Germinal center (tissue), 1 donor: ENCODE measurements around the gene SYT1.

Source experiments
- DNase-seq: peaks from one replicate; pipeline ENCODE4 v3.0.0; 2012; ENCODE audit warnings: mixed read lengths, low spot score

The SYT1 gene

DNA sequence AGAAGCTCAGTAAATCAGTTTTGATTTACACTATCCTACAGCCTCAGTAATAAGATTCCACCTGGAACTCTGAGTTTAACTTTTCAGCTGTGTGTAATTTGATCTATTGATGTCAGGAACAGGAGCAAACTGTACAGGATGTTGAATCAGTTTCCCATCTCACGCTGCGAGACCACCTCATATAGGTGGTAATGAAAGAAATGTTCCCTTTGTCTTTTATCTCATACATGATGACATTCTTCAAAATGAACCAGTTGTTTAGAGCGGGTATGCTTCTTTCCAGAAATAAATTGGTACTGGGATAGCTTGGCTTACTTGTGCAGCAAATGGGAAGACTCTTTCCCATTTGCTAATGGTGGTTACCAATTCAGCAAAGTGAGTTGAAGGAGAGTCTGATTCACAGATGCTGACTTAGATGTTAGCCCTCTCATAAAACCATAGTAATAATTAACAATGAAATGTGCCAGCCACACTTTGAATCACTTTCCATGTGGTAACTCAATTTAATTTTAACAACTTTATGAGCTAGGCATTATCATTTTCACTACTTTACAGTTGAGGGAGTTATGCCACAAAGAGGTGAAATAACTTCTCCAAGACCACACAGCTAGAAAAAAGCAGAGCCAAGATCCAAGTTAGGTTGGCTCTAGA, 574.7 kb downstream of the SYT1 start:
- DNase-seq, result no peak

DNA sequence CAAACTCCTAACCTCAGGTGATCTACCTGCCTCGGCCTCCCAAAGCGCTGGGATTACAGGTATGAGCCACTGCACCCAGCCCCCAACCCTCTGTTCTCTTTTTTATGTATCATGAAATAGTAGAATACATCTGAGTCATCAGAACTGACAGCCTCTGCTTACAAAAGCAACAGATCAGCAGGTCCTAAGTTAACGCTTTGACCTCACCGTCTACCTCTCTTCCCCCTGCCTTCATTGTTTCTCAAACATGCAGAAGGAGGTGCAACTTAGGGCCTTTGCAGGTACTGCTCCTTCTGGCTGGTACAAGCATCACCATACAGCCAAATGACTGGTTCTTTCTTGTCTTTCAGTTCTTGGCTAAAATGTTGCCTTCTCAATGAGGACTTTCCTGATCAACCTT, 577.0 kb downstream of the SYT1 start:
- no peak for DNase-seq

DNA sequence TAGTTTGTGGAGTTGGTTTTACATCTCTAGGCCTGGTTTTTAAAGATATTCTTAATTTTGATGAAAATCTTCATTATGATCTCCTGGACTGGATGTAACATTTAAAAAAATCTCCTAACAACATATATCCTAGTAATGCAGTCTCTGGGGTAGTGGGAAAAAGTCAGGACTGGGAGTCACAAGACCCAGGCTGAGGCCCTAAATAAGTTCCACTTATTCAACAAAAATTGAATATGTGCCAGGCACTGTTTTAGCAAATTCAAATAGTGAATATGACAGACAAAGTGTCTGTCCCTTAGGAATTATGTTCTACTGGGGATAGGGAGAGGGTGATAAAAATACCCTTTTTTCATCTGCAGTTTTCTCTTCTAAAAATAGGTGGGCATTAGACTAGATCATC, 577.8 kb downstream of the SYT1 start:
- DNase-seq, result no peak

DNA sequence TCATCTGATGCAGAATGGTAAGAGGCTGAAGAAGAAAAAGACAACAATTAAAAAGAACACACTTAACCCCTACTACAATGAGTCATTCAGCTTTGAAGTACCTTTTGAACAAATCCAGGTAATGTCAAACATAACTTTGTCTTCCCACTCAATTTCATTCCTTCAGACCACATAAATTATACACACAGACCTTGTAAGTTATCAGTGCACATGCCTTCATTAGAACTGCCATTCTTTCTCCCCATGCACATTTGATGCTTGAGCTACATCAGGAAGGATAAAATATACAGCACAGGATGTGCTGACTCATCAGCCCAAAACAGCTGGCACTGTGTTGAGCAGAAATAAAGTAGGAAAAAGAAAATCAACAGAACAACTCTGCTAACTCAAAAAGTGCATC, 579.5 kb downstream of the SYT1 start:
- no peak for DNase-seq

DNA sequence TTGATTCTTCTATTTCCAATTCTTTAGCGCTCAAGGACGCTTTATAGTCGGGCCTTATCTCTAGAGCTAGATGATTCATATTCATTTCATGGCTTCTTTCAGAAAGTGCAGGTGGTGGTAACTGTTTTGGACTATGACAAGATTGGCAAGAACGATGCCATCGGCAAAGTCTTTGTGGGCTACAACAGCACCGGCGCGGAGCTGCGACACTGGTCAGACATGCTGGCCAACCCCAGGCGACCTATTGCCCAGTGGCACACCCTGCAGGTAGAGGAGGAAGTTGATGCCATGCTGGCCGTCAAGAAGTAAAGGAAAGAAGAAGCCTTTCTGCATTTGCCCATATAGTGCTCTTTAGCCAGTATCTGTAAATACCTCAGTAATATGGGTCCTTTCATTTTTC, 584.2 kb downstream of the SYT1 start:
- no peak for DNase-seq

DNA sequence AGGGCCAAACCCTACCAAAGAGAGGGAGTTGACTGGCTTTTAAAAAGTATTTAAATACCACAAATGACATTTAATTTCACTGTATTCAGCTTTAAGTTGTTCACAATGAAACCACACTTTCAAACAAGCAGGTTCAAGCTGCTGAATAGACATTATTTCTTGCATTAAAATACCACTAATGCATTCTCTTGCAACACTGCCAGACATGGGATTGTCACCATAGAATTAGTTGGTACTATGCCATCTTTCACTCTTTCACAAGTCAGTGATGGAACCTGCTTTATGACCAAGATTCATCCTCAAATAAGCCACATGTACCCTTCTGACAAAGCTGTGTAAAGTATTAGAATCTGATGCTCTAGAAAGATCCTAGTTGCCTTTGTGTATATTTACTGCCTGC, 586.8 kb downstream of the SYT1 start:
- DNase-seq, result no peak

DNA sequence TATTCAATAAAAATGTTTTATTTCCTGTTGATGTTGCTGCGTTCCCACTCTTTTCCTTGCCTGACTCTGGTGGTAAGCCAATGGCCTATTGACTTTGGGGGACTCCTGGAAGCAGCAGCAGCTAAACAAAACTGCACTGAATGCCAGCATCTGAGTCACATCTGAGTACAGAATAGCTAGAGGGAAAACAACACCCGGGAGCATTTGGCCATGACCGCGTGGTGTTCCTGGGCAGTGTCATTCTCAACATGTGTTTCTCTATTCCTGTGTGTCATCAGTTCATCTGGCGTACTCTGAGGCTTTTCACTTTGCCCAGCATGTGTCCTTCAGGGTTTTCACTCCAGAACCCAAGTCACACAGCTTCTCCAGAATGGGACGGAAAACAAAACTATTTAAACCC, 587.4 kb downstream of the SYT1 start:
- no peak for DNase-seq

DNA sequence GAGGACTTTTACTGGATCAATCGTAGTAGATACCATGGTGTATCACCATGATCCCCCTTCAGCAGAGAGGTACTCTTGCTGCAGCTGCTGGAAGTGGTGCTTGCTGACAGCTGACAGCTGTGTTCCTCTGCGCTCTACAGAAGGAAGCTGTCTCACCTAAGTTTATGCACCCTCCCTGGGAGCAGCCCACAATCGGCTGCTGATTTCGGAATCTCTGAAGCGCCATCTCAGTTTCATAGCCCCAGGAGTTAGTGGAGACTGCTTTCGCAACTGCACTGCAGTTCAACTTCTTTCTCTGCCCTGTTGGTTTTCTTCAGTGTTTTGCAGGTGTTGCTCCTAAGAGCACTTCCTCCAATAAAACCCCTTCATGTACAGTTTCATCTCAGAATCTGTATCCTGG, 588.3 kb downstream of the SYT1 start:
- no peak for DNase-seq

DNA sequence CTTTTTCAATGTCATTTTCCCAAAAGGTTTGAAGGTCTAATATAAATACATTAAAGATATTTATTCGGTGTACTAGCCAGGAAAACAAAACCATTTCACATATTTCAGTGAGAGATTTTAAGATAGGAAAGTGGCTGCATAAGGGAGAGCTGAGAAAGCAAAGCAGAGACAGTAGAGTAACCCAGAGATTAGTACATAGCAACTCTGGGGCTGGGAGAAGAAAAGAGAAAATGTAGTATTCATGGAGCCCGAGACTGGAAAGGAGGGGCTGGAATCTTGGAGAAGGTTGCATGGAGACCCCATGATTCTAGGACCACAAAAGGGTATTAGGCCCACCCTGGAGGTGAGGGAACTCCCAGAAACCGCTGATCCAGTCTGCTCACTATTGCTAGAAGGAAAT, 589.2 kb downstream of the SYT1 start:
- no peak for DNase-seq

DNA sequence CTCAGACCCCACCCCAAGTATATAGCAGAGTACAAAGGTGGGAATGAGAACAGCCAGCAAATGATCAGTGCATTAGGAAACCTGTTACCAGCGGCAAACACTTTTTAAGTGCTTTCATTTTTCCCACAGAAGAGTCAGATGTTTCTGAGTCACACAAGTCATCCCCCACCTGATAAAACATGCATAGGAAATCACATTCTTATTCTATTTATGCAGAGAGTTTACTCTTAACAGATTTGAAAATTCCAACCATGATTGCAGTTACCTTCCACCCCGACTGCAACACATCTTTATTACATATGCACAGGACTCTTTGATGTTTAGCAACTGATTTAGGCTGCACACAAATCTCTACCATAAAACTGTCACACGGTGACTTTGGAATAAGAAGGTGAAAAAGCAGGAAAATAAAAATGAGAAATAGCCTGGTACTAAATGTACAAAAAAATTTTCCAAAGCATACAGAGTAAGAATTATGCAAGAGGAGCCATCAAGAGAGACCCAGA, 589.8 kb downstream of the SYT1 start:
- DNase-seq, result no peak

DNA sequence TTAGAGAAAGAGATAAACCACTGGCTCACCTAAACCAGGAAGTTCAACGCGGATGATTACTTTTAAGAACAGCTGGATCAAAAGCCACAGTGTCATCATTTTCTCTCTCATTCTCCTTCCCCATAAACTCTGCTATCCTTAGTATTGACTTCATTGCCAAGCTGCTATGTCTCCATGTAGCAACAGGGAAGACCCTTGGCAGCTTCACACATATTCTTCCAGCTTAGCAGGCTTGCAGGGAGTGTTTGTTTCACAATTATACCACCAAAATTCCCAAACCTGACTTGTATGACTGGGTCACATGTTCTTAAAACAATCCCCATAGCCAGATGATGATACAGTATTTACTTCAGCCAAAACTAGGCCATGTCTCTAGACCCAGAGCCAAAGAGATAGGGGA, 590.7 kb downstream of the SYT1 start:
- DNase-seq, result no peak

DNA sequence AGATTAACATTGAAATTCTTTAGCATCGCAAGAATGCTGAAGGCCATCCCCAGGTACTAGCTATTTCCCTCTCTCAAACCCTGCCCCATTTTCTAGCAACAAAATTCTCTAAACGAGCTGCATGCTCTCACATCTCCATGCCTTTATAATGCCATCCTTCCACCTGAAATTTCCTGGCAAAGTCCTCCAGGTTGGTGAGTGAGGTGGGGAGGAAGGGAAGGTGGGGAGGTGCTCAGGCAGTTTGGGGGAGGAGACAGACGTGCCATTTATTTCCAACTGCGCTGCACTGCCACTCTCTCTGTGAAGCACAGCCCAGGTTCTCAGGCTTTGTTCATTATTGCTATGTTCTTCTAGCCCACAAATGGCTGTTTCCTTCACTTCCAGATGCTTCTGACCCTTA, 617.7 kb downstream of the SYT1 start:
- no peak for DNase-seq

DNA sequence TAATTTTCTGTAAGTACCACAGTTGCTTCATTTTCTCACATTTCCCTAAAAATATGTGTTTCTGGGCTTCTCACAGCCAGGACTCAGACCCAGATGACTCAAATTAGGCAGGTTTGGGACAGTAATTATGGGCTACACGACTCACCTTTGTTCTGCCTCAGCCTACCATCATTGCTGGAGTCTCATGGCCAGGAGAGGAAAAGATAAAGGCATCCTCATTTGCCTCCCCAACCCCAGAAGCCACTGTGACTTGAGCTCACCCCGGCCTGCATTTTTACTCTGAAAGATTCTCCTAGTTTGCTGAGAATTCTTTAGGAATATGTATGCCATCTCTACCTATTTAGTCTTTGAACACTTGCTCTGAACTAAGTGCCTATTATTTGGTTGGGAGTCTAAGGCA, 618.3 kb downstream of the SYT1 start:
- no peak for DNase-seq

DNA sequence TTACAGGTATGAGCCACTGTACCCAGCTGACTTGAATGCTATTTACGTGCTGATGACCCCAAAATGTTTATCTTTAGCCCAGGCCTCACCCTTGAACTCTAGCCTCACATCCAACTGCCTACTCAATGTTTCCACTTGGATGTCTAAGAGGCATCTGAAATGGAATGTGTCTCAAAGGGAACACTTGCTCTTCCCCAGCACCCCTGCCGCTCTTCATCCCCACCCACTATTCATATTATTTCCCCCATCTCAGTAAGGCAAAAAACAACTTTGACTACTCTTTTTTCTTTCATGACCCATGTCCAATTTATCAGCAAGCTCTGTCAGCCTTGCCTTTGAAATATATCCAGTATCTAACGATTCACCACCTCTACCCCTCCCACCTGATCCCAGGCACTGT, 621.6 kb downstream of the SYT1 start:
- no peak for DNase-seq

DNA sequence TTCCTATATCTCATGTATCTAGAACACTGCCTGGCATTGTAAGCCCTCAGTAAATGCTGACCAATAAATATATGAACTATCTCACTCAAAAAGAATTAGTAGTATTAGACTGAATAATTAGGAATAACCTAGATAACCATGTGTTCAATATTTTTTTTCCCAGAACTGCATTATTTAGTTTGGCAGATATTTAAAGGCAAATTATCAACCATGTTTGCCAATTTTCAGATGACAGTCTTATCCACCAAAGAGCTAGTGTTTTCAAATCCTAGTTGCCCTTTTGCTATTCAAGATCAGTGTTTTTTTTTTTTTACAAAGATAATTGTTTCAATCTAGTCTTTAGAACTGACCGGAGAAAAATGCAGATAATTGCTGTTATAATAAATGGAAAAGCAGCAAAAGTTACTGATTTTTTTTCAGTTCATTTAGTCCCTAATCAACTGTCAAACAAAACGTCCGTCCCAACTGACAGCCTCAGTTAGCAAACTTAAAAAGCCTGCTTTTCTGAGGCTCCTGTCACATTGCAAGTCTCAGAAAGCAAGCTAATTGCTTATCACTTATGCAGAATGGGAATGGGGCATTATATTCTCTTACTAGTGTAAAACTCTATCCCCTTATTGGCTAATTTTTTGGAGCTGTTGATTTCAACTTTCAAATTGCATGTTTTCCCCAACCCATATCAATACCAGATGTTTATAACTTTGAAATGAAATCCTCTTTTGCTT, 623.0 kb downstream of the SYT1 start:
- DNase-seq, result no peak
